CD4-positive, alpha-beta T cell (primary cell): Measurements from ENCODE around the gene CDC20. TPM values are rescaled to one million over a fixed set of nuclear protein-coding genes. Genes with fewer than 3 reads are reported as not detected.

Experiments used
- ATAC-seq: fragments of 200-7000 bp; cut with Tn5 transposase; one replicate; pipeline ENCODE4 v1.10.0; 2022; ENCODE audit warnings: mild to moderate bottlenecking; ENCODE audit not compliant: poor library complexity
- CTCF ChIA-PET: fragments of 350-600 bp; sonication (Branson Sonifier 250); formaldehyde crosslinking; loops from one replicate; lab custom pipeline; 2021; ENCODE audit warnings: antibody characterized with exemption, inconsistent platforms; lab: Charles Lee
- POLR2A ChIA-PET: fragments of 350-600 bp; sonication (Branson Sonifier 250); formaldehyde crosslinking; loops from one replicate; lab custom pipeline; 2021; ENCODE audit warnings: antibody characterized with exemption, inconsistent platforms; lab: Charles Lee
- DNase-seq, 14 experiments: peaks; one replicate each; pipeline ENCODE4 v3.0.0-alpha.2; 2013 to 2020; ENCODE audit warnings: mixed read lengths in 2 of 14
- H3K27ac ChIP-seq, 2 donors: one replicate each; pipeline versions ENCODE4 v1.5.1 to v1.7.0; 2013; ENCODE audit warnings: low read length in 2 of 2, low read depth in 1 of 2, mild to moderate bottlenecking in 1 of 2
- H3K27me3 ChIP-seq, 2 experiments: 1 replicate in 1 of 2; 2 replicates in 1 of 2; pipeline versions ENCODE4 v1.6.1 to v1.7.0; 2013; ENCODE audit warnings: low read length in 2 of 2, control low read depth in 1 of 2, mild to moderate bottlenecking in 1 of 2, moderate library complexity in 1 of 2; ENCODE audit not compliant: insufficient read depth in 2 of 2, control insufficient read depth in 1 of 2
- H3K36me3 ChIP-seq: one replicate; pipeline ENCODE4 v1.6.1; 2013; ENCODE audit warnings: low read length, control low read depth; ENCODE audit not compliant: insufficient read depth
- H3K4me1 ChIP-seq: one replicate; pipeline ENCODE4 v1.6.1; 2013; ENCODE audit warnings: low read length, control low read depth; ENCODE audit not compliant: insufficient read depth
- H3K4me3 ChIP-seq: one replicate; pipeline ENCODE4 v1.5.1; 2013; ENCODE audit warnings: mild to moderate bottlenecking, low read length, moderate library complexity
- H3K9me3 ChIP-seq, 2 experiments: 1 replicate in 1 of 2; 2 replicates in 1 of 2; pipeline versions ENCODE4 v1.6.1 to v1.7.0; 2013; ENCODE audit warnings: low read length in 2 of 2, mild to moderate bottlenecking in 2 of 2, control low read depth in 1 of 2, moderate library complexity in 1 of 2; ENCODE audit not compliant: control insufficient read depth in 1 of 2, insufficient read depth in 1 of 2
- H3K27ac Mint-ChIP-seq: one replicate; pipeline ENCODE4 v1.8.0; 2020; ENCODE audit warnings: mixed read lengths
- H3K27me3 Mint-ChIP-seq: one replicate; pipeline ENCODE4 v1.8.0; 2021; ENCODE audit warnings: mixed read lengths
- H3K36me3 Mint-ChIP-seq: one replicate; pipeline ENCODE4 v1.8.0; 2021; ENCODE audit warnings: low read depth, mixed read lengths
- H3K4me1 Mint-ChIP-seq: one replicate; pipeline ENCODE4 v1.8.0; 2021; ENCODE audit warnings: low read depth, mixed read lengths
- H3K4me3 Mint-ChIP-seq: one replicate; pipeline ENCODE4 v1.8.0; 2020; ENCODE audit warnings: mild to moderate bottlenecking, mixed read lengths
- H3K9me3 Mint-ChIP-seq: one replicate; pipeline ENCODE4 v1.8.0; 2020; ENCODE audit warnings: mixed read lengths
- CTCF ChIP-seq: fragments of 200-600 bp; IDR thresholded peaks from one replicate; pipeline ENCODE4 v1.8.0; 2022; ENCODE audit warnings: antibody characterized with exemption, mild to moderate bottlenecking
- intact Hi-C, 2 experiments: fragments of 100-400 bp; cut with DNase I in 1 of 2; cut with micrococcal nuclease in 1 of 2; formaldehyde crosslinking; loops; one replicate each; pipeline versions ENCODE4 v1.15.1 to v1.9.0; 2023 to 2025; cut with DNase I, micrococcal nuclease
- microRNA-seq: library from miRNA; unstranded; fragments of <30 nt; microRNA quantifications from one replicate; pipeline ENCODE4 v1.2.0, GENCODE V29; 2021; ENCODE audit warnings: borderline microRNAs expressed, borderline replicate concordance
- total RNA-seq, 174 experiments: library from RNA in 2 of 174; stranded (reverse) in 2 of 174; gene quantifications; one replicate each; pipeline ENCODE4 v1.2.3 and lab custom pipeline; 2021 to 2026

CDC20 gene
- total RNA-seq, 2 experiments from 2014 or later = 1.1 to 1.8 TPM

- no peaks in the 10 kb centered on the region for H3K9me3 Mint-ChIP-seq
- H3K36me3 Mint-ChIP-seq = peaks cover 54% of the 10 kb centered on the region
These were observed 51.8 kb downstream of the CDC20 start for GRCh38 chr1:43410571-43410970.

More at GRCh38 chr1:43410571-43410970, 51.8 kb downstream of the CDC20 start:
- ChIA-PET CTCF (no interaction called here), POLR2A (no interaction called here)
- no peak overlapping the region for H3K4me3 ChIP-seq
- H3K27ac Mint-ChIP-seq = no peak overlapping the region
- no peak overlapping the region for H3K4me3 Mint-ChIP-seq
- no peaks in the 10 kb centered on the region for H3K27me3 ChIP-seq
- DNase-seq (no peak), ATAC-seq (no peak)
- H3K27me3 Mint-ChIP-seq = no peaks in the 10 kb centered on the region
- H3K27ac ChIP-seq = no peak overlapping the region
- peaks cover 5% of the 10 kb centered on the region for H3K4me1 Mint-ChIP-seq
- no peaks in the 10 kb centered on the region for H3K4me1 ChIP-seq
- intact Hi-C loops = no loop called here
- H3K9me3 ChIP-seq = no peaks in the 10 kb centered on the region
- TF ChIP-seq CTCF = no peak
- peaks cover 46% of the 10 kb centered on the region for H3K36me3 ChIP-seq

Small RNA genes within 50 kb of the gene (microRNA-seq; reads per million reads assigned to microRNA genes)
- 2.0 reads per million, percentile 5 among the genes with 10 or more reads in this experiment for gene MIR6734

Other genes starting within 250 kb of the CDC20 start
- gene EBNA1BP2, start 186.7 kb upstream of the CDC20 start, total RNA-seq = 10 to 100 TPM; 14.8 to 15.1 TPM
- gene CFAP57, start 186.7 kb upstream of the CDC20 start, total RNA-seq = not detected
- gene TMEM125, start 89.0 kb upstream of the CDC20 start, total RNA-seq = not detected
- gene C1orf210, start 73.4 kb upstream of the CDC20 start, total RNA-seq = not detected
- gene TIE1, start 58.0 kb upstream of the CDC20 start, total RNA-seq = not detected
- not detected for gene MPL, start 21.2 kb upstream of the CDC20 start, total RNA-seq
- 10 to 100 TPM; 28.7 to 31.2 TPM for gene ELOVL1, start 9.0 kb downstream of the CDC20 start, total RNA-seq
- gene MED8, start 30.8 kb downstream of the CDC20 start, total RNA-seq = 10 to 100 TPM; 14.8 to 17.6 TPM
- gene SZT2, start 30.9 kb downstream of the CDC20 start, total RNA-seq = 10 to 100 TPM; 69.7 to 72.5 TPM
- 10 to 100 TPM; 26.1 to 31.6 TPM for gene HYI, start 95.0 kb downstream of the CDC20 start, total RNA-seq
- gene PTPRF, start 171.9 kb downstream of the CDC20 start, total RNA-seq = under 1 TPM; 0.14 TPM